HG03378 (cell line): ENCODE data around the gene DPF1.
"Not testable (repeated sequence)": the region's sequence is repeated elsewhere in the genome, so short reads cannot be mapped to it uniquely, and the experiment has no call there.

Experiments
- ATAC-seq: cut with Tn5 transposase; IDR thresholded peaks from one replicate; pipeline ENCODE4 v1.9.1; 2021; ENCODE audit warnings: mild to moderate bottlenecking, moderate library complexity; ENCODE audit not compliant: unreplicated experiment

The DPF1 gene

GRCh38 chr19:38224014-38224862, at the start of gene DPF1:
DPF1 (minus strand) TSS chr19:38224222; CDS start chr19:38224142, 80 bp downstream.
- ATAC-seq = peak; percentile 31

GRCh38 chr19:38273499-38273898, 49.5 kb upstream of the DPF1 start:
- no peak for ATAC-seq

GRCh38 chr19:38270587-38271167, 46.7 kb upstream of the DPF1 start:
- ATAC-seq = no peak

- no peak for ATAC-seq
Measured at GRCh38 chr19:38268539-38268938, 44.5 kb upstream of the DPF1 start.

- no peak for ATAC-seq
Measured at GRCh38 chr19:38267761-38268483, 43.9 kb upstream of the DPF1 start.

GRCh38 chr19:38266981-38267597, 43.1 kb upstream of the DPF1 start:
- ATAC-seq = no peak

- ATAC-seq = no peak
Measured at GRCh38 chr19:38265921-38266429, 42.0 kb upstream of the DPF1 start.

- no peak for ATAC-seq
Measured at GRCh38 chr19:38265213-38265861, 41.3 kb upstream of the DPF1 start.

GRCh38 chr19:38264486-38265212, 40.6 kb upstream of the DPF1 start, which contains the start of gene SPINT2:
SPINT2 (plus strand) TSS chr19:38264573; CDS start chr19:38264893, 320 bp downstream.
- ATAC-seq = no peak

GRCh38 chr19:38263689-38264485, 39.9 kb upstream of the DPF1 start:
- no peak for ATAC-seq

GRCh38 chr19:38262585-38263268, 38.7 kb upstream of the DPF1 start:
- no peak for ATAC-seq

- ATAC-seq = not testable (repeated sequence)
Measured at GRCh38 chr19:38261942-38262341, 37.9 kb upstream of the DPF1 start.

- ATAC-seq = no peak
Measured at GRCh38 chr19:38255383-38256014, 31.5 kb upstream of the DPF1 start.

- ATAC-seq = no peak
Measured at GRCh38 chr19:38253788-38254187, 29.8 kb upstream of the DPF1 start.

- no peak for ATAC-seq
Measured at GRCh38 chr19:38252941-38253691, 29.1 kb upstream of the DPF1 start.

GRCh38 chr19:38252385-38252784, 28.4 kb upstream of the DPF1 start:
- no peak for ATAC-seq

- no peak for ATAC-seq
Measured at GRCh38 chr19:38251564-38252051, 27.6 kb upstream of the DPF1 start.
